DOHH2 (cell line): ENCODE measurements around the gene TPD52L2.

ENCODE experiments used
- EZH2phosphoT487 ChIP-seq: fragments of 200-600 bp; sonication (generic); IDR thresholded peaks from 2 replicates; pipeline ENCODE4 v1.6.1; 2017; ENCODE audit warnings: borderline replicate concordance, mild to moderate bottlenecking, antibody characterized with exemption, low read length, moderate library complexity, mixed read lengths
- TF ChIP-seq, protein P1 (sequence below): fragments of 200-600 bp; sonication (generic); IDR thresholded peaks from one replicate; pipeline ENCODE4 v1.5.1; 2014; ENCODE audit warnings: antibody characterized with exemption, mild to moderate bottlenecking, low read depth, low read length; ENCODE audit not compliant: poor library complexity, severe bottlenecking

- TF ChIP-seq, protein P1, sequence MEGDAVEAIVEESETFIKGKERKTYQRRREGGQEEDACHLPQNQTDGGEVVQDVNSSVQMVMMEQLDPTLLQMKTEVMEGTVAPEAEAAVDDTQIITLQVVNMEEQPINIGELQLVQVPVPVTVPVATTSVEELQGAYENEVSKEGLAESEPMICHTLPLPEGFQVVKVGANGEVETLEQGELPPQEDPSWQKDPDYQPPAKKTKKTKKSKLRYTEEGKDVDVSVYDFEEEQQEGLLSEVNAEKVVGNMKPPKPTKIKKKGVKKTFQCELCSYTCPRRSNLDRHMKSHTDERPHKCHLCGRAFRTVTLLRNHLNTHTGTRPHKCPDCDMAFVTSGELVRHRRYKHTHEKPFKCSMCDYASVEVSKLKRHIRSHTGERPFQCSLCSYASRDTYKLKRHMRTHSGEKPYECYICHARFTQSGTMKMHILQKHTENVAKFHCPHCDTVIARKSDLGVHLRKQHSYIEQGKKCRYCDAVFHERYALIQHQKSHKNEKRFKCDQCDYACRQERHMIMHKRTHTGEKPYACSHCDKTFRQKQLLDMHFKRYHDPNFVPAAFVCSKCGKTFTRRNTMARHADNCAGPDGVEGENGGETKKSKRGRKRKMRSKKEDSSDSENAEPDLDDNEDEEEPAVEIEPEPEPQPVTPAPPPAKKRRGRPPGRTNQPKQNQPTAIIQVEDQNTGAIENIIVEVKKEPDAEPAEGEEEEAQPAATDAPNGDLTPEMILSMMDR, result no peak
- no peak for TF ChIP-seq EZH2phosphoT487
These were observed 21.8 kb upstream of the TPD52L2 start for GRCh38 chr20:63843222-63843621.
